Measurements from ENCODE around the gene NUCB1.

GRCh38 chr19:48874303-48875135 is 25.6 kb upstream of the NUCB1 start:
- TF ChIP-seq CTCF (IDR thresholded peaks at IDR 0.05; ENCODE audit: insufficient read depth, low read length, poor library complexity, severe bottlenecking), result no peak
- no peak for TF ChIP-seq EZH2phosphoT487 (conservative IDR thresholded peaks at IDR 0.05; ENCODE audit: low read length)
